ENCODE measurements around the gene MPHOSPH10.
"Not testable (repeated sequence)": the region's sequence is repeated elsewhere in the genome, so short reads cannot be mapped to it uniquely, and the experiment has no call there.

The MPHOSPH10 gene

DNA sequence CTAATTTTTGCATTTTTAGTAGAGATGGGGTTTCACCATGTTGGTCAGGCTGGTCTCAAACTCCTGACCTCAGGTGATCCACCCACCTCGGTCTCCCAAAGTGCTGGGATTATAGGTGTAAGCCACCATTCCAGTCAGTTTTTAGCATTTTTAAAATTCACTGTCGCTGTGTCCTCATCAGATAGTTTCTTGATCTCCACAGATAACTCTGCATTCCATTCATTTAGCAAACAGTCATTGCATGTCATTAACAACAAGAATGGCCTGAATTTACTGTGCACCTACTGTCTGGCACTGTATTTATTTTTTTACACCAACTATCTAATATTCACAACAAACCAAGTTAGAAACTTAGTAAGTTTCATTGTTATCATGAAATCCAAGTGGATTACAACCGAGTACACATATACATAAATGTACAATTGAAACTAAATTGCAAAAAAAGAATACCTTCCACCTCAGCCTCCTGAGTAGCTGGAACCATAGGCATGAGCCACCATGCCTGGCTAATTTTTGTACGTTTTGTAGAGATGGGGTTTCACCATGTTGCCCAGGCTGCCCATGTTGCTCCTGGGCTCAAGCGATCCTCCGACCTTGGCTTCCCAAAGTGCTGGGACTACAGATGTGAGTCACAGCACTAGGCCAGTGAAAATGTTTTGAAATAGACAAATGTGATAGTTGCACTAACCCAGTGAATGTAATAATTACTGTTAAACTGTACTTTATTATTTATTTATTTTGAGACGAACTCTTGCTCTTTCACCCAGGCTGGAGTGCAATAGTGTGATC, 4.7 kb upstream of the MPHOSPH10 start:
- no peak for DNase-seq (ENCODE audit: low spot score)

DNA sequence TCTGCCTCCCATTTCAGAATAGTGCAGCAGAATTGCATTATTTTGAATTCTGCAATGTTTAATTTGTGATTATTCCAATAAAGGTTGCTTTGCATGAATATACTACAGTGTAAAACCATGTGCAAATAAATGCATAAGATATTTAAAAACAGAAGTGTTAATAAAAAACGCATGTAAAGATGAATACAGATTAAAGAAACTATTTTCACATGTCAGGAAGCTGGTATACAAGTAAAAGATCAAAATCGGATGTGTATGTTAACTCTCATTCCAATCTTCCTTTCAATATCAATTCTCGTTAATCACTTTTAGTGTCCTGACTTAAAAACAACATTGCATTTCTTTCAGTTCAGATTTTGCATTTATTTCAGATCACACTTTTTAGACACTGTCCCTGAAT, 3.5 kb upstream of the MPHOSPH10 start:
- no peak for DNase-seq (ENCODE audit: low spot score)

DNA sequence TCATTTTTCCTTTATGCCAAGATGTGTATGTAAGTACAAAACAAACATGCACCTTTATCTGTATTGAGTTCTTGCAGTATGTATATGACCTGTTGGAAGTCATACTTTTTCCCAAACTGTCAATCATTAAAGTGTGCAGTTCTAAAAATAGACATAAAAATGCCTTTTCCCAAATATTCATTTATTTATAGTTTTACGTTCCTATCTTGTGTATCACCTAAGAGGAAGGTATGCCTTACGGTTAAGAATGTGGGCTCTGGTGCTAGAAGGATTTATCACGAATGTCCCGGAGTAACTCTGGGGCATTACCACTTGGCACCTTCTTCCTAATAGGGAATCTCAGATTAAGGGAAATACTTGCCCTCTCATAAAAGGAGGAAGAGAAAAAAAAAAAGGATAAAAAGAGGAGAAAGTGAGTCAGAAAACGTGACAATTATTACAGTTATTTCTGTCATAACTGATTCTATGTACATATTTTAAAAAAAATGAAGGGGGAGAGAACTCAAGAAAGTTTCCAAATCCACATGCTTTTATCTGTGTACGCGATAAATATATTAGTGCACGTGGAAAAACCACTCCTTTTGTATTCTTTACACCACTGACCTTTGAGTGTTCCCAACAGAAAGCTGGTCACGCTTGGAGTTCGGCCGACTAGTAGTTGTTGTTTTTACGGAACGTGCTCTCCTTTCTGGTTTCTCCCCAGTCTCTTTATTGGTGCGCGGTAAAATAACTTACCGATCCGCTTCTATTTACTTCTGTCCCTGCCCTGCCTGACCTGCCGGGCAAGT, 1.1 kb upstream of the MPHOSPH10 start:
- DNase-seq (ENCODE audit: low spot score), result no peak

DNA sequence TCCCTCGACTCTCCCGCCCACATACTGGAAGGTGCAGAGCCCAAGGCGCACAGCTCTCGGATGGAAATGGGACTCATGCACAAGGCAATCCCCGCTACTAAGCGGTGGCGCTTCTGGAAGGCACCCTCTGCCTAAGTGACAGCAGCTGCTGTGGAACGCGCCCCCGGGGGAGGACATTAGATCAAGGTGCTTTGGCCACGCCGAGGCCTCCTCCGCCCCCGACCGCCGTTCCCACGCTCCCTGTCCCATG, 607 bp upstream of the MPHOSPH10 start:
- no peak for DNase-seq (ENCODE audit: low spot score)

DNA sequence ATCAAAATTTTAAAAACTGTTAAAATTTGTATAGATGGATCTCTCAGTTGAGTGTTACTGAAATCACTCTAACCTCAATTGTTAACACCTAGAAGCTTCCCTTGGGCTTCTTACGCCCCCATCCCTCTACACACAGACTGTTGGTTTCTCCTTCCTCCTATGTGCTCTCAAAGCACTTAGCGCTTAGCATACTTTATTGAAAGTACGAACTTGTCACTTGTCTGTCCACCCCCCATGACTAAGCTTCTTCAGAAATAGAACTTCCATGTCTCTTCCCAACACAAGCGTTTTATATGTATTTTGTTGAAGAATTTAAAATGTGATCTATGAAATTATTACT, 441 bp downstream of the MPHOSPH10 start:
- no peak for DNase-seq (ENCODE audit: low spot score)

DNA sequence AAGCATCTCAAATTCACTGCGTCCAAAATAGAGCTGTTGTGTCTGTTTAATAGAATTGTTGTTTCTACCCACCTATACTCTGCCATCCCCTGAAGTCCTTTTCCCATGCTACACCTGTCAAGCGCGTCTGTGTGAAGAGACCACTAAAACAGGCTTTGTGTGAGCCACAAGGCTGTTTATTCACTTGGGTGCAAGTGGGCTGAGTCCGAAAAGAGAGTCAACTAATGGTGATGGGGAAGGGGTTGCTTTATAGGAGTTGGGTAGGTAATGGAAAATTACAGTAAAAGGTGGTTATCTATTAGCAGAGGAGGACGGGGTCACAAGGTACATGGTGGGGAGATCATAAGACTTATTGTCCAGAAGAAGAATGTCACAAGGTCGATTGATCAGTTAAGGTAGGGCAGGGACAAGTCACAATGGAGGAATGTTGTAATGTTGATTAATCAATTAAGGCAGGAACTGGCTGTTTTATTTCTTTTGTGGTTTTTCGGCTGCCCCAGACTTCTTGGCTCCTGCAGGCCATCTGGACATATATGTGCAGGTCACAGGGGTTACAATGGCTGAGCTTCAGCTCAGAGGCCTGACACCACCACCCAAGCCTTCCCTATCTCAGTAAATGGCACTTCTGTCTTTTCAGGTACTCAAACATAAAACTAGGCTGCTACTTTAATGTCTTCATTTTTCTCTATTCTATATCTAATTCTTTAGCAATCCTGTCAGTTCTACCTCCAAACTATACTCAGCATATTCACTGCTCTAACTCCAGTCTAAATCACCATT, 1.1 kb downstream of the MPHOSPH10 start:
- DNase-seq (ENCODE audit: low spot score), result not testable (repeated sequence)

DNA sequence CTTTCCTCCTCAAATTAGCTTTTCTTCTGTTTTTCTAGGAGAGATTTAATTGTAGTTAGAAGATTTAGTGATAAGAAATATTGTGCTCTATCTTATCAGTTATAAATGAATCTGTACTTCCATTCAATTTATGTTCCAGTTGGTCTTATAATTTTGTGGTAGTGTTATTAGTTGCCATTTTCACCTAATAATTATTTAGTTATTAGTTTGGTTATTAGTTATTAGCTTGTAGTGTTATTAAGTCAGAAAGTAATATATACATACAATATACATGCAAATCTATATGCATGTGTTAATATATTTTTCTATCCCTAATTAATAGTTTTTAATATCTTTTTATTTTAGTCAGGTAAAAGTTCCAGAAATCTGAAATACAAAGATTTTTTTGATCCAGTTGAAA, 3.2 kb downstream of the MPHOSPH10 start:
- DNase-seq (ENCODE audit: low spot score), result no peak

DNA sequence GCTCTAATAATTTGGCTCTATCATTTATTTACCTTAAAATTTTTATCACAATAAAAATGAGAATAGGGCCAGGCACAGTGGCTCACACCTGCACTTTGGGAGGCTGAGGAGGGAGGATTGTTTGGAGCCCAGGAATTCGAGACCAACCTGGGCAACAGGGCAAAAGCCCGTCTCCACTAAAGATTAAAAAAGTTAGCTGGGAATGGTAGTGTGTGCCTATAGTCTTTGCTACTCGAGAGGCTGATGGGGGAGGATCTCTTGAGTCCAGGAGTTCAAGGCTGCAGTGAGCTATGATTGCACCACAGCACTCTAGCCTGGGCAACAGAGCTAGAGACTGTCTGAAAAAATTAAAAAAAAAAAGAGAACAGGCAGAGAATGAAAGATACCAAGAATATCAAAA, 5.7 kb downstream of the MPHOSPH10 start:
- no peak for DNase-seq (ENCODE audit: low spot score)

DNA sequence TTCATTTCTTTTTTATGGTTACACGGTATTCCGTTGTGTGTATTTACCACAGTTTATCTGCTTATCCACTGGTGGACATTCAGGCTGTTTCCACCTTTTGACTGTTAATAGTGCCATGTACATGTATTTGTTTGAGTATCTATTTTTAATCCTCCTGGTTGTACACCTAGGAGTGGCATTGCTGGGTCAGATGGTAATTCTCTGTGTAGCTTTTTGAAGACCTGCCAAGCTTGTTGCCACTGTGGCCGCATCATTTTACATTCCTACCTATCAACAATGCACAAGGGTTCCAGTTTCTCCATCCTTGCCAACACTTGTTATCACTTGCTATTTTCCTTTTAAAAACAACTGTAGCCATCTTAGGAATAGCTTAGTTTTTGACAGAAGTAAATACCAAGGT, 13.3 kb downstream of the MPHOSPH10 start:
- DNase-seq (ENCODE audit: low spot score), result no peak

DNA sequence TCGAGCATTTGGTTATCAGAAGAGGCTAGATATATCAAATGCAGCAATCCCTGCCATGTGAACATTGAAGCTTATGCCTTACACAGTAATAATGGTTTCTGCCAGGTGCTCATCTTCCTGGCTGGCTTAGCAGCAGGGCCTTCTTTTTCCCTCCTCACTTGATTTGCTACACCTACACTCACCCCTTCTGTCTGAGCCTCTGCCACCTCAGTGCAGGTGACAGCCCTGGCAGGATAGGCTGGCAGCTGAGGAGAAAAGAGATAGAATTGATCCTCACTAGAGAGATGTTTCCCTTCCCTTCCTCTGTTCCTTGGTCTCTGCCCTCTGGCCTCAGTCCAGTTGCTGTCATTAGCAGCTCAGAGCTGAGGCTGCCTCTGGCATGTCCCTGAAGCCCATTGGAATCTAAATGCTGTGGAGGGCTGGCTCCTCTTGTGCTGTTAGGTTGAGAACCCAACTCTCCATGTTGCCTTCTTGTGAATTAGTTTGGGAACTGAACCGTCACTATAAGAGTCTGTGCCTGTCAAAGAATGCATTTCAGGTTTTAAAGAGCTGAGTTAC, 18.2 kb downstream of the MPHOSPH10 start:
- DNase-seq (ENCODE audit: low spot score), result no peak

DNA sequence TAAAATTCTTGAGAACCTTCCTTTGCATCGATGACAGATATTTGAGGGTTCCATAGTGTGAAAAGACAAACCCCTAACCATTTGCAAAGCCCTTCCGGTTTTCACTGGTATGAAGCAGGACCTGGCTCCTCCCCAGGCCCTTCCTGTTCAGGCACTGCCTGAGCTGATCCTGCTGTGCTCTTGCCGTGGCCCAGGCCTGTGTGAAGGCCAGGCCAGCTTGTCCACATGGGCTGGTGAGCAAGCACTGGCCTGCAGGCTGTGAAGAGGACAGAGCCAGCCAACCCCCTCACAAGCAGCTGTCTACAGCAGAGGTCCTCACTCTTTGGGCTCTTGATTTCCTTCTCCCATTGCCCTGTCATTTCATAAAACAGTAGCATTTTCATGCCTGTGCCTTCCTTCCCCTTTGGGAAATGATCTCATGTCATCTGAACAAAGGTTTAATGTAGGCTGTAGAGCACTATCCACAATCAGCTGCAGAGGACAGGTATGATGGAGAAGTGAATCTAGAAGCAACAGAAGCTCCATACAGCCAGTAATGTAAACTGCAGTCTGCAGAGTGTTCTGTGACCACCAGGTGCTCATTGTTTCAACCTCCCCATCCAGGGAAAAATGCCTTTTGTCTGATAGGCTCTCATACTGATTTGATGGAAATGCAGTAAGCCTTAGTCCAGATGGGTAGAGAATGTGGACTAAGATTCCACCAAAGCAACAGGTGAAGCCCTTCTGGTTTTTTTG, 19.8 kb downstream of the MPHOSPH10 start:
- DNase-seq (ENCODE audit: low spot score), result no peak

DNA sequence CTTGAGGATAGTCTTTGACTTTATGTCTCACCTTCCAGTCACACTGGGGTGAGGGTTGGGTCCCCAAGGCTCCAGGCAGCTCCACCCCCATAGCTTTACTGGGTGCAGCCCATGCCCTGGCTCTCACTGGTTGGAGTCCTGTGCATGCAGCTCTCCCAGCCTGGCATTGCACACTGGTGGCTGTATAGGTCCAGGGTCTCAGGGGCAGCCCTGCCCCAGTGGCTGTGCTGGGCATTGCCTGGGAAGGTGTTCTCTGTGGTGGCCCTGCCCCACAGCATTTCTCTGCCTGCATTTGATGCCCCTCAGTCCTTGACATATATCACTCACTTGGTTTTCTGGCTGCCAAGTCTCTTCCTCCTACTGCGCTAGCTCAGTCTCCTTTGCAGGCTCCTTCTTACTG, 21.2 kb downstream of the MPHOSPH10 start:
- DNase-seq (ENCODE audit: low spot score), result no peak

DNA sequence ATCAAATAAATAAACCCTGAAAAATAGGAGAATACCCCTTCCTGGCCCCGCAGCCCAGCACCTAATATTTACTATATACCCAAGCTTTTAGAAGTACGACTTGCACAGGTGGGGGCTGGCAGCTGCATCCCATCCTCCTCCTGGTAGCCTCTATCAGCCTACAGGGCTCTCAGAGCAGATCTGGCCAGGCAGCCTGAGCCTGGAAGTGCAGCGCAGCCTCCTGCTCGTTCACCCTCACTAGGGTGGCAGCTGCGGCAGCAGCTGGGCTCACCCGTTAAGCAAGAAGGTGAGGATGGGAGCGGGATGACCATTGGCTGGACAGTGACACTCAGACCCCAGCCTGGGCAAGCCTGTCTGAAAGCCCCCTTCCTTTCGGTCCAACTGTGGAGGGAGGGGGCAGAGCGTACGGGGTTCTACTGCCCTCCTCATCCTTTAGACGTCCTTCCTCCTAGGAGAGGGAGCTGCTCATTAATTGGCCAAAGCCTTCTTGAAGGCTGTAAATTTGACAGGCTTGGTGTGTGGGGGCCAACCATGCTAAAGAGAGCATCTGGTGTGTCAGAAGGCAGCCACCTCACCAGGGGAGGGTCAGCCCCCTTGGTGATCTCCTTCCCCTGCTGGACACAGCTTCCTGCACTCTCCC, 23.3 kb downstream of the MPHOSPH10 start:
- no peak for DNase-seq (ENCODE audit: low spot score)

DNA sequence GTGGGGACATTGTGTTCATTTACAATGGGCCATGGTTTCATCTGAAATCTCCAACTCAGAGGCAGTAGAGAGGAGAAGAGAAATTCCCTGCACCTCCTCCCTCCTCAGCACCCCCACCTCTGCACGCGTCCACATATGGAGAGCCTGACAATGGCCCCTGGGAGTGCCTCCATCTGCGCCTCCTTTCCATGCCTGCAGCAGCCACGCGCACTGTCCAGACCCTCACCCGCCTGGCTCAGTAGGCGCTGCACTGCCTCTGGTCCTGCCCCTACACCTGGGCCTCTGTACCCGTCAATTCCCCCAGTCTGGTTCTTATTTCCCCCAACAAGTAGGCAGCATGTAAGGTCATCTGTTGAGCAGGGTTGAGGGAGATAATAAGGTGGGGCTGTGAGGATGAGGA, 23.8 kb downstream of the MPHOSPH10 start:
- DNase-seq (ENCODE audit: low spot score), result no peak

DNA sequence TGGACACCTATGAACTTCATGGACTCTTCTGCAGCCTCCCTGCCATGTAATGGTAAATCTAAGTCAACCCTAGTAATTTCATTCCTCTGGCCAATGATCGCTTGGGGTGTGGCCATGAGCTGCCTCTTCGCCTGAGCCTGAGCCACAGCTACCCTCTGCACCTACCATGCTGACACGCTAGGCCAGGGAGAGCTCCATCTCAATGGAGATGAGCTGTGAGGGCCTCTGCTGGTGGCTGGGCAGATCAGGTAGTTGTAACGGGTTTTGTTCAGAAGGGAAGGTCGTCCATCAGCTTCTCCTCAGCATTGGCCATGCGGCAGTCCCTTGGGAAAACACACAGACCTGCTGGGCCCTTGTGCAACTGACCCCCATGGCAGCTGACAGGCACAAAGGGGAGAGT, 24.4 kb downstream of the MPHOSPH10 start:
- no peak for DNase-seq (ENCODE audit: low spot score)

DNA sequence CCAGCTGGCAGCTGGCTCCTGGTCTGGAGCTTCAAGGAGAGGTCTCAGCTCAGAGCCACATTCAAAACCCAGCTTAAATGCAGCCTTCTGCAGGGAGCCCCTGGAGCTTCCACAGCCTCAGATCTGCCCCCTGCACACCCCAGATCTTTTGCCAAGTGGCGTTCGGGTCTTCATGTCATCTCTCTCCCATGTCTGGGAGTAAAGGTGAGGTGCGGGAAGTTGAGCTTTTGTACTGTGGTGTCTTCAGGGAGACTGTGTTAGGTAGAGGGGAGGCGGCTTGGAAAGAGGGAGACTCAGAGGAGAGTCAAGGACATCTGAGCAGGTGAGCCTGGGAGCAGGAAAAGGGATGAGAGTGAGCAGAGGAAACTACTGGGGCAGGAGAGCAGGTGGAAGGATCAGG, 25.4 kb downstream of the MPHOSPH10 start:
- DNase-seq (ENCODE audit: low spot score), result no peak

DNA sequence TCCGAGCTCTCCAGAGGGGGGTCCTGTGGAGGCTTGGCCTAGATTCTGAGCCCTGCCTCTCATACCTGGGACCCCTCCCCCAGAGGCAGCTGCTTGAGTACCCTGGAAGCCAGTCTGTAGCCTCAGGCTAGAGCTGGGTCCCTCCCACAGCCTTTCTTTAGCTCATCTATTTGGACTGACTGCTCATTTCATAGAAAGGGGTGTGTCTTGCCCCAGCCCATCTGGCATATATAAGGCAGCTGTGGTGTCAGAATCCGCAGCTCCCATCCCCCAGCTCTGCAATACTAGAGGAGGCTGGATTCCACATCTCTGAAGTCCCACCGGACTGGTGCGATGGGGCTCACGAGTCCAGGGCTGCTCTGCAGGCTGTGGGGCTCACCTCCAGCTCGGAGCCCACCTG, 26.1 kb downstream of the MPHOSPH10 start:
- no peak for DNase-seq (ENCODE audit: low spot score)

DNA sequence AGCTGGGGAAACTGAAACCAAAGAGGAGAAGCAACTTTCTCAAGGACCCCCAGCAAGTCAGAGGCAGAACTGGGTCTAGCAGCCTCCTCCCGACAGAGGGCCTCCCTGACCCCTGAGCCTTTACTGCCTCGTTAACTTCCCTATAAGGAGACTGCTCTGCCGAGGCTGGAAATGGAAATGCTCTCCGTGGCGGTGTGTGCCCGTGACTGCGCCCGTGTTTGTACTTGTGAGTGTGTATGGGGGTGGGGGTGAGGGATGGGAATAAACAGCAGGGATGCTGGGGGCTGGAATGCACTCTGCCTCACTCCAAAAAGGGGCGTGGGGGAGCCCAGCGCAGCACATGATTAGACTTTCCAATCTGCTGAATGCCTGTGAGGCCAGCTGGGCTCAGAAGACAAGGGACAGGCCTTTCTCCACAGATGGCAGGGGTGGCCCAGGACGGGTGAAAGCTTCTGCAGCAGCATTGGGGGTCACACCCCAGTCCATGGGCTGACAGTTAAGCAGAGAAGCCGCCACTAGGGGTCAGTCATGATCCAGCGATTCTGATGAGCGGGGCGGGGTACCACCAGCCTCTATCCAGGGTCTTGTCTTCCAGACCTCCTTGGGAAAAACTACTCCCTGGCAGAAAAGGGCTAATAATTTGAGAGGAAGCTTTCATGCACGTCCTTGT, 26.8 kb downstream of the MPHOSPH10 start:
- peak; percentile 88 for DNase-seq (ENCODE audit: low spot score)

DNA sequence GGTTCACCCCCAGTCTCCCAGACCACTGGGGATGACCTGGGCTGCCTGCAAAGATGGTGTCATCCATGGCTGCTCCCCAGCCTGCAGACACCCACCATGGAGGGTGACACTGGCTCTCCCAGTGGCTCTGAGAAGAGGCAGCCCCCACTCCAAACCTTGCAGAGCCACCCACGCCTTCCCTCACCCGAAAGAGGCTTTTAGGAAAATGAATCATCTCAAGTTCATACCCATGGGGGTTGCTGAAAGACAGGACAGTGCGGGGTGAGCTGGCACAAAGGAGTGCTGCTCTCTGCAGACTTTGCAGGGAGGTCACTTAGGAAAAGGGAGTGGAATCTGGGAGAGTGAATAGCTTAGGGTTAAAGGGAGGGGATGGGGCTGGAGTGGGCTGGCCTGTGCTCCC, 36.4 kb downstream of the MPHOSPH10 start:
- no peak for DNase-seq (ENCODE audit: low spot score)

DNA sequence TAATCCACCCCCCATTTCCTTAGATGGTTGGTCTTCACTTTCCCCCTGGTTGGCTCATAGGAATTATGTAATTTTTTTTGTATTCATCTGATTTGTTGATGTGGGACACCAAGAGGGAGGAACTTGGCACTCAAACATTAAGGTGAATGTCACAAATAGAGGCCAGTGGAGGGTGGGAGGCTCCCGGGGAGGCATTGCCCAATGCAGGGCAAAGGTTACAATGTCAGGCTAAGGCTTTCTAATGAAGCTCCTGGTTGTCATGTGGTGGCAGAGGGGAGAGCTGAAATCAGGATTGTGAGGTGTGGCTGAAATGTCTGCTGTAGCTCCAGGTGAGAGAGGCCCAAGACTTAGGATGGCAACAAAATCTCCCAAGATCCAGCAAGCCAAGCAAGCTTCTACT, 42.7 kb downstream of the MPHOSPH10 start:
- no peak for DNase-seq (ENCODE audit: low spot score)

DNA sequence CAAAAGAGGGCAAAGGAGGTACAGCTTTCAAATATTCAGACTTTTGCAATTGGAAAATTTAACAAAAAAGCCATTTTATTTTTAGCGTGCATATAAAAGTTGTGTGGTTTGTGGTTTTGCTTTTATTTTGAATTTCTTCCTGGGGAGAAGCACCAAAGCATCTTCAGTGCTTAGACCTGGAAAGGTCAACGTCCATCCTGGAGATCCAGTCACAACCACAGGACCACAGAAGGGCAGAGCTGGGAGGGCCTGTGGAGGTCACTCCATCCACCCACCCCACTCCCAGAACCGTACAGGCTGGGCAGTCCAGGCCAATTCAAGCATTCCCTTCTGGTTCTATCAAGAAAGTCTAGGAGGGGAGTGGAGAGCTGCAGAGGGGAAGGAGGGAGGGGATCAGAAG, 43.8 kb downstream of the MPHOSPH10 start:
- DNase-seq (ENCODE audit: low spot score), result no peak
